ENCODE measurements around the gene RPL39L. TPM values are rescaled to one million over a fixed set of nuclear protein-coding genes. Genes with fewer than 3 reads are reported as not detected.

RPL39L gene
- total RNA-seq, 1 experiment from 2014 or later, result 37.7 TPM

DNA sequence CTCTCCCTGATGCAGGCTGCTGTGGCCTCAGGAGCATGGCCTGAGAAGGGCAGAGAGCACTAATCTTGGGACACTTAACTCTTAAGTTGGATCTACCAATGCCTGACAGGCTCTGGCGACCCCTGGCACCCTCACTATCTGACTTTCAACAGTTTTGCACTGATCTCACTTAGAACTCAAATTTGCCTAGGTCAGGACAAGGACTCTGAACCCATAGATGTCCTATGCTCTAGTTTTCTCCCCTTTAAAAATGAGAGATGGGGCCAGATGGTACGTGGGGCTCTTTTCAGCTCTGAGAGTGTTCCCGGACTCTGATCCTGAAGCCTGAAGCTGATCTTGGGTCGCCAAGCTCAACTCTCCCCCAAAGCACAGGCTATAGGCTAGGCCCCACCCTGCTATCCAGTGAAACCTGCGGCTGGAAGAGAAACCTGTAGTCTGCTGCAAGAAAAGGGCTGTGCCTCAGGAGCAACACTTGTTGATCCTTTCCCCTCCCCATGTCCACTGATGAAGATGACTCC, 65.7 kb downstream of the RPL39L start:
- in situ Hi-C loops (cut with HindIII; ENCODE audit: low pct_unique_long_range_greater_than_20kb, low sequenced_read_pairs), result no loop called here
- Histone ChIP-seq H3K27ac (ENCODE audit: low read length) (no peak overlapping the region), H3K27me3 (ENCODE audit: control insufficient read depth, insufficient read depth, low read length) (no peaks in the 10 kb centered on the region), H3K4me3 (ENCODE audit: low read depth in 2 of 2, low read length in 2 of 2) (no peak overlapping the region), H3K4me1 (ENCODE audit: control insufficient read depth, insufficient read depth, low read length) (no peaks in the 10 kb centered on the region), H3K36me3 (ENCODE audit: control insufficient read depth, insufficient read depth, low read length) (no peaks in the 10 kb centered on the region), H3K9me3 (ENCODE audit: control insufficient read depth, insufficient read depth, low read depth, low read length) (no peaks in the 10 kb centered on the region)
- intact Hi-C loops (cut with micrococcal nuclease; ENCODE audit: unreplicated experiment), result no loop called here
- ChIA-PET POLR2A (no interaction called here), CTCF (no interaction called here)
- TF ChIP-seq, protein P1, sequence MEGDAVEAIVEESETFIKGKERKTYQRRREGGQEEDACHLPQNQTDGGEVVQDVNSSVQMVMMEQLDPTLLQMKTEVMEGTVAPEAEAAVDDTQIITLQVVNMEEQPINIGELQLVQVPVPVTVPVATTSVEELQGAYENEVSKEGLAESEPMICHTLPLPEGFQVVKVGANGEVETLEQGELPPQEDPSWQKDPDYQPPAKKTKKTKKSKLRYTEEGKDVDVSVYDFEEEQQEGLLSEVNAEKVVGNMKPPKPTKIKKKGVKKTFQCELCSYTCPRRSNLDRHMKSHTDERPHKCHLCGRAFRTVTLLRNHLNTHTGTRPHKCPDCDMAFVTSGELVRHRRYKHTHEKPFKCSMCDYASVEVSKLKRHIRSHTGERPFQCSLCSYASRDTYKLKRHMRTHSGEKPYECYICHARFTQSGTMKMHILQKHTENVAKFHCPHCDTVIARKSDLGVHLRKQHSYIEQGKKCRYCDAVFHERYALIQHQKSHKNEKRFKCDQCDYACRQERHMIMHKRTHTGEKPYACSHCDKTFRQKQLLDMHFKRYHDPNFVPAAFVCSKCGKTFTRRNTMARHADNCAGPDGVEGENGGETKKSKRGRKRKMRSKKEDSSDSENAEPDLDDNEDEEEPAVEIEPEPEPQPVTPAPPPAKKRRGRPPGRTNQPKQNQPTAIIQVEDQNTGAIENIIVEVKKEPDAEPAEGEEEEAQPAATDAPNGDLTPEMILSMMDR (IDR thresholded peaks at IDR 0.05), result no peak
- no peak for TF ChIP-seq SIN3A (IDR thresholded peaks at IDR 0.05; ENCODE audit: borderline replicate concordance, insufficient read depth, low read depth, low read length)
- TF ChIP-seq TCF7L2 (IDR thresholded peaks at IDR 0.05; ENCODE audit: low read depth, low read length), result no peak
- TF ChIP-seq POLR2AphosphoS5 (IDR thresholded peaks at IDR 0.05; ENCODE audit: low read depth, low read length), result no peak
- TF ChIP-seq, protein P2, sequence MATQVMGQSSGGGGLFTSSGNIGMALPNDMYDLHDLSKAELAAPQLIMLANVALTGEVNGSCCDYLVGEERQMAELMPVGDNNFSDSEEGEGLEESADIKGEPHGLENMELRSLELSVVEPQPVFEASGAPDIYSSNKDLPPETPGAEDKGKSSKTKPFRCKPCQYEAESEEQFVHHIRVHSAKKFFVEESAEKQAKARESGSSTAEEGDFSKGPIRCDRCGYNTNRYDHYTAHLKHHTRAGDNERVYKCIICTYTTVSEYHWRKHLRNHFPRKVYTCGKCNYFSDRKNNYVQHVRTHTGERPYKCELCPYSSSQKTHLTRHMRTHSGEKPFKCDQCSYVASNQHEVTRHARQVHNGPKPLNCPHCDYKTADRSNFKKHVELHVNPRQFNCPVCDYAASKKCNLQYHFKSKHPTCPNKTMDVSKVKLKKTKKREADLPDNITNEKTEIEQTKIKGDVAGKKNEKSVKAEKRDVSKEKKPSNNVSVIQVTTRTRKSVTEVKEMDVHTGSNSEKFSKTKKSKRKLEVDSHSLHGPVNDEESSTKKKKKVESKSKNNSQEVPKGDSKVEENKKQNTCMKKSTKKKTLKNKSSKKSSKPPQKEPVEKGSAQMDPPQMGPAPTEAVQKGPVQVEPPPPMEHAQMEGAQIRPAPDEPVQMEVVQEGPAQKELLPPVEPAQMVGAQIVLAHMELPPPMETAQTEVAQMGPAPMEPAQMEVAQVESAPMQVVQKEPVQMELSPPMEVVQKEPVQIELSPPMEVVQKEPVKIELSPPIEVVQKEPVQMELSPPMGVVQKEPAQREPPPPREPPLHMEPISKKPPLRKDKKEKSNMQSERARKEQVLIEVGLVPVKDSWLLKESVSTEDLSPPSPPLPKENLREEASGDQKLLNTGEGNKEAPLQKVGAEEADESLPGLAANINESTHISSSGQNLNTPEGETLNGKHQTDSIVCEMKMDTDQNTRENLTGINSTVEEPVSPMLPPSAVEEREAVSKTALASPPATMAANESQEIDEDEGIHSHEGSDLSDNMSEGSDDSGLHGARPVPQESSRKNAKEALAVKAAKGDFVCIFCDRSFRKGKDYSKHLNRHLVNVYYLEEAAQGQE (IDR thresholded peaks at IDR 0.05; ENCODE audit: insufficient read depth in 1 of 2, low read depth in 2 of 2, low read length in 1 of 2), result no peak
- BruUV-seq (replicated peaks), result no TSS peak
- DNase-seq (ENCODE audit: low read depth, low spot score) (no peak), ATAC-seq (no peak)

GRCh38 chr3:187072511-187072910, 66.8 kb downstream of the RPL39L start:
- intact Hi-C loops (cut with micrococcal nuclease; ENCODE audit: unreplicated experiment), result no loop called here
- H3K27ac ChIP-seq (ENCODE audit: low read length), result no peak overlapping the region
- CTCF ChIA-PET, result no interaction called here

More at GRCh38 chr3:187072511-187072910, 66.8 kb downstream of the RPL39L start:
- Histone ChIP-seq H3K27me3 (ENCODE audit: control insufficient read depth, insufficient read depth, low read length) (no peaks in the 10 kb centered on the region), H3K4me3 (ENCODE audit: low read depth in 2 of 2, low read length in 2 of 2) (no peak overlapping the region), H3K36me3 (ENCODE audit: control insufficient read depth, insufficient read depth, low read length) (no peaks in the 10 kb centered on the region), H3K9me3 (ENCODE audit: control insufficient read depth, insufficient read depth, low read depth, low read length) (no peaks in the 10 kb centered on the region), H3K4me1 (ENCODE audit: control insufficient read depth, insufficient read depth, low read length) (no peaks in the 10 kb centered on the region)
- POLR2A ChIA-PET, result no interaction called here
- in situ Hi-C loops (cut with HindIII; ENCODE audit: low pct_unique_long_range_greater_than_20kb, low sequenced_read_pairs), result no loop called here
- no peak for ATAC-seq
- TF ChIP-seq, protein P2 (IDR thresholded peaks at IDR 0.05; ENCODE audit: insufficient read depth in 1 of 2, low read depth in 2 of 2, low read length in 1 of 2), result no peak
- TF ChIP-seq SIN3A (IDR thresholded peaks at IDR 0.05; ENCODE audit: borderline replicate concordance, insufficient read depth, low read depth, low read length) (no peak), POLR2AphosphoS5 (IDR thresholded peaks at IDR 0.05; ENCODE audit: low read depth, low read length) (no peak), TCF7L2 (IDR thresholded peaks at IDR 0.05; ENCODE audit: low read depth, low read length) (no peak)
- TF ChIP-seq, protein P1 (IDR thresholded peaks at IDR 0.05), result no peak
- BruUV-seq (replicated peaks), result no TSS peak
- DNase-seq (ENCODE audit: low read depth, low spot score), result no peak

Data from Panc1 (cell line).